Ectodermal cell (in vitro differentiated cells): ENCODE data around the gene HNMT.

Experiments
- H3K27ac ChIP-seq: 2 replicates; pipeline ENCODE4 v1.7.0; 2013; ENCODE audit warnings: mild to moderate bottlenecking, low read depth, low read length; ENCODE audit not compliant: insufficient read depth, poor library complexity, severe bottlenecking
- H3K27me3 ChIP-seq: 2 replicates; pipeline ENCODE4 v1.7.0; 2013; ENCODE audit warnings: mild to moderate bottlenecking, low read length; ENCODE audit not compliant: insufficient read depth, control insufficient read depth, poor library complexity, severe bottlenecking
- H3K36me3 ChIP-seq: one replicate; pipeline ENCODE4 v1.7.0; 2013; ENCODE audit warnings: low read length; ENCODE audit not compliant: control insufficient read depth, insufficient read depth
- H3K4me1 ChIP-seq: one replicate; pipeline ENCODE4 v1.7.0; 2013; ENCODE audit warnings: low read length; ENCODE audit not compliant: control insufficient read depth, insufficient read depth
- H3K4me3 ChIP-seq: 2 replicates; pipeline ENCODE4 v1.7.0; 2013; ENCODE audit warnings: low read depth, low read length, control low read depth; ENCODE audit not compliant: insufficient read depth
- H3K9me3 ChIP-seq: 2 replicates; pipeline ENCODE4 v1.7.0; 2013; ENCODE audit warnings: mild to moderate bottlenecking, low read length, moderate library complexity; ENCODE audit not compliant: control insufficient read depth
- whole genome bisulfite sequencing, 2 experiments: methylation state at CpG; one replicate each; pipeline ENCODE4 v1.1.7; 2013; ENCODE audit warnings: missing lambda C conversion rate in 2 of 2; 5-methylcytosine and 5-hydroxymethylcytosine counted together

HNMT gene

GRCh38 chr2:137935591-137935990 is 28.7 kb upstream of the HNMT start:
- no peaks in the 10 kb centered on the region for H3K9me3 ChIP-seq

GRCh38 chr2:137937246-137937645 is 27.0 kb upstream of the HNMT start:
- H3K4me3 ChIP-seq = no peak overlapping the region
- WGBS, 2 experiments = 91 to 96% methylated on average over 4 of the region's 4 CpGs
- H3K27me3 ChIP-seq = no peaks in the 10 kb centered on the region
- no peak overlapping the region for H3K27ac ChIP-seq
- no peaks in the 10 kb centered on the region for H3K36me3 ChIP-seq
- H3K4me1 ChIP-seq = no peaks in the 10 kb centered on the region
- no peaks in the 10 kb centered on the region for H3K9me3 ChIP-seq

More at GRCh38 chr2:137935591-137935990, 28.7 kb upstream of the HNMT start:
- H3K4me1 ChIP-seq = no peaks in the 10 kb centered on the region
- no peak overlapping the region for H3K27ac ChIP-seq
- WGBS, 2 experiments = 79% methylated on average over 1 of the region's 1 CpG; no CpG with 5 or more reads in 1 of the 2 experiments
- no peaks in the 10 kb centered on the region for H3K27me3 ChIP-seq
- H3K36me3 ChIP-seq = no peaks in the 10 kb centered on the region
- H3K4me3 ChIP-seq = no peak overlapping the region

- no peaks in the 10 kb centered on the region for H3K9me3 ChIP-seq
- no peak overlapping the region for H3K27ac ChIP-seq
- 91 to 92% methylated on average over 3 of the region's 3 CpGs for WGBS, 2 experiments
- H3K4me3 ChIP-seq = no peak overlapping the region
- no peaks in the 10 kb centered on the region for H3K27me3 ChIP-seq
- no peaks in the 10 kb centered on the region for H3K4me1 ChIP-seq
- no peaks in the 10 kb centered on the region for H3K36me3 ChIP-seq
Observed at GRCh38 chr2:137937778-137938177, 26.5 kb upstream of the HNMT start.

GRCh38 chr2:137938204-137938603 is 26.1 kb upstream of the HNMT start:
- H3K27me3 ChIP-seq = no peaks in the 10 kb centered on the region
- no peaks in the 10 kb centered on the region for H3K4me1 ChIP-seq
- H3K27ac ChIP-seq = no peak overlapping the region
- WGBS, 2 experiments = 88 to 93% methylated on average over 4 of the region's 4 CpGs
- no peaks in the 10 kb centered on the region for H3K9me3 ChIP-seq
- H3K36me3 ChIP-seq = no peaks in the 10 kb centered on the region
- no peak overlapping the region for H3K4me3 ChIP-seq

- H3K27me3 ChIP-seq = no peaks in the 10 kb centered on the region
- no peak overlapping the region for H3K4me3 ChIP-seq
- 95 to 97% methylated on average over 1 of the region's 1 CpG for WGBS, 2 experiments
- H3K9me3 ChIP-seq = no peaks in the 10 kb centered on the region
- H3K36me3 ChIP-seq = no peaks in the 10 kb centered on the region
- no peaks in the 10 kb centered on the region for H3K4me1 ChIP-seq
- no peak overlapping the region for H3K27ac ChIP-seq
Observed at GRCh38 chr2:137939026-137939425, 25.2 kb upstream of the HNMT start.

- Histone ChIP-seq H3K4me3 (no peak overlapping the region), H3K9me3 (no peaks in the 10 kb centered on the region), H3K27ac (no peak overlapping the region), H3K4me1 (no peaks in the 10 kb centered on the region), H3K36me3 (no peaks in the 10 kb centered on the region), H3K27me3 (no peaks in the 10 kb centered on the region)
- 79 to 97% methylated on average over 2 to 4 of the region's 4 CpGs for WGBS, 2 experiments
Observed at GRCh38 chr2:137940154-137940553, 24.1 kb upstream of the HNMT start.

GRCh38 chr2:137942037-137942832 is 22.0 kb upstream of the HNMT start:
- H3K27ac ChIP-seq = no peak overlapping the region
- no peaks in the 10 kb centered on the region for H3K4me1 ChIP-seq
- 90 to 92% methylated on average over 3 of the region's 3 CpGs for WGBS, 2 experiments
- H3K9me3 ChIP-seq = no peaks in the 10 kb centered on the region
- H3K27me3 ChIP-seq = no peaks in the 10 kb centered on the region
- no peaks in the 10 kb centered on the region for H3K36me3 ChIP-seq
- H3K4me3 ChIP-seq = no peak overlapping the region

GRCh38 chr2:137942833-137943677 is 21.2 kb upstream of the HNMT start:
- no peaks in the 10 kb centered on the region for H3K36me3 ChIP-seq
- no peaks in the 10 kb centered on the region for H3K27me3 ChIP-seq
- 93 to 96% methylated on average over 6 of the region's 6 CpGs for WGBS, 2 experiments
- no peaks in the 10 kb centered on the region for H3K9me3 ChIP-seq
- H3K4me1 ChIP-seq = no peaks in the 10 kb centered on the region
- H3K4me3 ChIP-seq = no peak overlapping the region
- no peak overlapping the region for H3K27ac ChIP-seq

GRCh38 chr2:137943678-137944347 is 20.5 kb upstream of the HNMT start:
- WGBS, 2 experiments = 100% methylated on average over 2 of the region's 2 CpGs
- no peaks in the 10 kb centered on the region for H3K36me3 ChIP-seq
- H3K4me3 ChIP-seq = no peak overlapping the region
- H3K4me1 ChIP-seq = no peaks in the 10 kb centered on the region
- no peak overlapping the region for H3K27ac ChIP-seq
- no peaks in the 10 kb centered on the region for H3K27me3 ChIP-seq
- H3K9me3 ChIP-seq = no peaks in the 10 kb centered on the region

- Histone ChIP-seq H3K9me3 (no peaks in the 10 kb centered on the region), H3K36me3 (no peaks in the 10 kb centered on the region), H3K27ac (no peak overlapping the region), H3K4me1 (no peaks in the 10 kb centered on the region), H3K27me3 (no peaks in the 10 kb centered on the region), H3K4me3 (no peak overlapping the region)
- 74 to 77% methylated on average over 5 of the region's 5 CpGs for WGBS, 2 experiments
Observed at GRCh38 chr2:137944714-137945113, 19.6 kb upstream of the HNMT start.
